Measurements from ENCODE around the gene TAF6L.
"Not testable (repeated sequence)": the region's sequence is repeated elsewhere in the genome, so short reads cannot be mapped to it uniquely, and the experiment has no call there.

The TAF6L gene

DNA sequence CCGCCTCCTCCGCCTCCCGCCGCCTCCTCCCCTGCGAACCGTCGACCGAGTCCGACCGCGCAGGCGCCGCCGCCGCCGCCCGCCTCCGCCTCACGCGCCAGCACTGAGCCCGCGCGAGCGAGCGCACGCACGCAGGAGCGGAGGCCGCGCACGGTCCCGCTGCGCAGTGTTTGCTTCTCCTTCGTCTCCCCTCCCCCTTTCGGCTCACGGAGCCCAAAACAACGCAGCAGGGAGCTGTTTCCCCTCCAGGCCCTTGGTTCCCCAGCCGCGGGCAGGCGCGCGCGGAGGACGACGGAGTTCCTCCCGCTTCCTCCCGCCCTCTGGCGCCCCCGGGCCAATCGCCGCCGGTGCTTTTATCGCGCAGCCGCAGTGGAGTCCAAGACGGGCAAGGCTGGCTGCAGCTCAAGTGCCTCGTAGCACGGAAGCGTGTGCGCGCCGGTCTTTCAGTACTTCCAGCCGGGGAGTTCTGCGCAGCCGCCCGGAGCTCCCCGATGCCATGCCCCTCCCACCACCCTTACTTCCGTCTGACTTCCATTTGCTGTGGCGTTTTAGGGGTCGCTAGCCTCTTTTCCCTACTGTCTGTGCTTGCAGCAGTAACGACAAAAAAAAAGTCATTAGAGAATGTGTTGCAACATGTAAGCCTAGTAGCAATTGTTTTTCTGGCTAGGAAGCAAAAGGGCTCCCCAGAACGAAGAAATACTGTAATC is 43.9 kb upstream of the TAF6L start, which contains the start of gene HNRNPUL2:
Gene HNRNPUL2 (minus strand): TSS at position 293 of the 707 bp plus-strand sequence. CDS start 301 bp downstream, outside the sequence.
- no peak for TF ChIP-seq CTCF (IDR thresholded peaks at IDR 0.05; ENCODE audit: low read length, missing control alignments)
- peak; percentile 99 for DNase-seq (ENCODE audit: low read depth)
- H3K4me3 ChIP-seq (replicated peaks; ENCODE audit: low read depth, low read length): peak within 1 kb of the TSS; percentile 71

GRCh38 chr11:62727872-62728170 is 43.4 kb upstream of the TAF6L start:
- TF ChIP-seq CTCF (IDR thresholded peaks at IDR 0.05; ENCODE audit: low read length, missing control alignments): no peak
- H3K4me3 ChIP-seq (replicated peaks; ENCODE audit: low read depth, low read length): peak overlapping the region; percentile 71
- DNase-seq (ENCODE audit: low read depth): peak; percentile 99

- TF ChIP-seq CTCF (IDR thresholded peaks at IDR 0.05; ENCODE audit: low read length, missing control alignments): no peak
- peak within 1 kb of the TSS; percentile 71 for H3K4me3 ChIP-seq (replicated peaks; ENCODE audit: low read depth, low read length)
- DNase-seq (ENCODE audit: low read depth): peak; percentile 84
Observed at GRCh38 chr11:62728171-62728988, 42.8 kb upstream of the TAF6L start, which contains the start of gene TTC9C. TTC9C (plus strand) TSS chr11:62728486; CDS start chr11:62728849, 363 bp downstream.

- DNase-seq (ENCODE audit: low read depth): not testable (repeated sequence)
- H3K4me3 ChIP-seq (replicated peaks; ENCODE audit: low read depth, low read length): peak overlapping the region; percentile 71
Observed at GRCh38 chr11:62730076-62730475, 41.1 kb upstream of the TAF6L start.

DNA sequence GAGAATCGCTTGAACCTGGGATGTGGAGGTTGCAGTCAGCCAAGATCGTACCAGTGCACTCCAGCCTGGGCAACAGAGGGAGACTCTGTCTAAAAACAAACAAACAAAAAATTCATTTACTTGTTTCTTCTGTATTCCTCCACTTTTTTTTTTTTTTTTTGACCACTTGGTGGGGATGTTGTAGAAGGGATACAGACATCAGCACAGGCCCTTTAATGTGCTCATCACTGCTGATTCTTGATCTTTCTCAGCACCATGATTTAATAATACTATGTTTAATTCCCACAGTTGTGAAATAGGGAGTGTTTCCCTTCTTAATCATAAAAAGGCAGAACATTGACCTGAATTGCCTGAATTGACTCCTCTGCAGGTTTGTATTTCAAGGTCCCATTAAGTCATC is 38.4 kb upstream of the TAF6L start:
- peak; percentile 13 for TF ChIP-seq CTCF (IDR thresholded peaks at IDR 0.05; ENCODE audit: low read length, missing control alignments)
- H3K4me3 ChIP-seq (replicated peaks; ENCODE audit: low read depth, low read length): no peak overlapping the region
- peak; percentile 53 for DNase-seq (ENCODE audit: low read depth)

DNA sequence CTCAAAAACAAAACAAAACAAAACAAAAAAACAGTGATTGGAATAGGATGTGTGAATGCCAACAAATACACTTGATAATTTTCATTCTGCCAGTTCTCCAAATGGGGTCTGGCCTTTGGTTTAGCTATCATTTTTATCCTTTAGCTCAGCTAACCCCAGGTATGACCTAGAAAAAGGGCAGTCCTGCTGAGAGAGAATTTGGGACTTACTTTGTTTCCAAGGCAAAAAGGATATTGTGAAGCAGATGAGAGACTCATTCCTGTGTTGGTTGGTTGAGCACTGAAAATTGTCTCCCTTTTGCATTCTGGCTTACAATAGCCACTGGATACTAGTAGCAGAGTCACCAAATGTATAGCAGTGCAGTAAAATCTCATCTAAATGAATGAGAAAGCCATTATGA is 34.0 kb upstream of the TAF6L start:
- H3K4me3 ChIP-seq (replicated peaks; ENCODE audit: low read depth, low read length): no peak overlapping the region
- TF ChIP-seq CTCF (IDR thresholded peaks at IDR 0.05; ENCODE audit: low read length, missing control alignments): no peak
- no peak for DNase-seq (ENCODE audit: low read depth)

GRCh38 chr11:62747475-62748160 is 23.6 kb upstream of the TAF6L start:
- no peak overlapping the region for H3K4me3 ChIP-seq (replicated peaks; ENCODE audit: low read depth, low read length)
- TF ChIP-seq CTCF (IDR thresholded peaks at IDR 0.05; ENCODE audit: low read length, missing control alignments): no peak
- DNase-seq (ENCODE audit: low read depth): no peak

- not testable (repeated sequence) for H3K4me3 ChIP-seq (replicated peaks; ENCODE audit: low read depth, low read length); DNase-seq (ENCODE audit: low read depth)
Observed at GRCh38 chr11:62749931-62750330, 21.3 kb upstream of the TAF6L start.
